GM21423 (cell line): ENCODE measurements around the gene KCNN4.

Experiments used
- ATAC-seq: cut with Tn5 transposase; IDR thresholded peaks from one replicate; pipeline ENCODE4 v1.9.1; 2021; ENCODE audit warnings: mild to moderate bottlenecking, moderate library complexity; ENCODE audit not compliant: unreplicated experiment

Gene KCNN4

DNA sequence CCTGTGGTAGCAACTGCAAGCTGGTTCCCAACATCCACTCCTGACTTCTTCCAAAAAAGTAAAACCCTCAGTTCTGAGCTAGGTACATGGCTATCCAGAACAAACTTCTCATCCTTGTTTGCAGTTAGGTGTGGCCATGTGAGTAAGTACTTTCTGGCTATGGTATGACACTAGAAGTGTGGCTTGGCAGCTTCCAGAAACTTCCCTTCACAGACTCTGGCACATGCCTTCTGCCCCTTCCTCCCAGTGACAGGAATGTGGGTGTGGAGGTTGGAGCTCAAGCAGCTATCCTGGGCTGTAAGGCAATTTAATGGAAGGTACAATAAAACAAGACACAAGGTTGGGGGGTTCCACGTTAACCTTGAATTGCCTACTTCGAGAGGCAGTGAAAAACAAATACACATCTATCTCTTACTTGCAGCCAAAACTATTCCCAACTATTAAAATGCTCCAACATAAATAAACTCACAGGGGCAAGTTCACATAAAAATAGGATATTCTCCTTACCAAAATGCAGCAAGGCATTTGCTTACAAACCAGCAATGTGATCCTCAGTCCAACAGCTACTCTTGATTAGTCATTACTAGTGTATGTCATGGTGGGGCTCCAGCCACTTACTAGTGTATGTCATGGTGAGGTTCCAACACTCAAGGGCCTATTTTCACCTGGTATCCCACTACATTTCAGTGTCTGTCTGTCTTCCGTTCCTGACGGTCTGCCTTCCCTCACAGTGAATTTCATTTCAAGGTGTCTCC, 29.1 kb downstream of the KCNN4 start:
- no peak for ATAC-seq

DNA sequence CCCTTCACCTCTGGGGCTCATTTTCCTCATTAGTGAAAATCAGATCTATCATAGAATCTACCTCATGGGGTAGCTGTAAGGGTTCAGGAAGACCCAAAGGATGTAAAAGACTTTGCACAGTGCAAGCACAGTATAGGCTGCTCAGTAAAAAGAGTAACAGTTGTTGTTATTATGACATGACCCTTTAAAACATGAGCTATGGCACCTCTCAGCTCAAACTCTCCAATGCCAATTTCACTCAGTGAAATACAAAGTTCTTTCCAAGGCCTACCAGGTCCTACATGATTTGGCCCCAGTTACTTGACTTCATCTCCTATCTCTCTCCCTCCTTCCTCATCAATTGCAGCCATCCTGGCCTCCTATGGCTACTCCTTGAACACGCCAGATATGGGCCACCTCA, 30.9 kb downstream of the KCNN4 start:
- no peak for ATAC-seq

DNA sequence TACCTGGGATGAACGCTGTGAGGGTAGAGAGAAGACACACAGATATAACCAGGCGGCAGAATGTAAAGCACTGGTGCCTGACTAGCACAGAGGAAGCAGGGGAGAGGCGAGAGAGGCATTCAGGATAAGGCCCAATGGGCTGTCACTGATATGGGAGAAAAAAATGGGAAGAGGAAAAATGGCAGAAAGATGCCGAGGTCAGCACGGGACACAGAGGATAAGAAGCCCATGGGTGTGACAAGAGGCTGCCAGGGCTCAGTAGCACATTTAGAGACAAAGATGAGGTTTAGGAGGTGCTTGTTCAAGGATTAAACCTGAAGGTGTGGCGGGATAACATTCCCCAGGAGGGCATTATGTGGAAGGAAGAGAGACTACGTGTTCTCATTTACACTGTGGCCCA, 31.6 kb downstream of the KCNN4 start:
- ATAC-seq: no peak

DNA sequence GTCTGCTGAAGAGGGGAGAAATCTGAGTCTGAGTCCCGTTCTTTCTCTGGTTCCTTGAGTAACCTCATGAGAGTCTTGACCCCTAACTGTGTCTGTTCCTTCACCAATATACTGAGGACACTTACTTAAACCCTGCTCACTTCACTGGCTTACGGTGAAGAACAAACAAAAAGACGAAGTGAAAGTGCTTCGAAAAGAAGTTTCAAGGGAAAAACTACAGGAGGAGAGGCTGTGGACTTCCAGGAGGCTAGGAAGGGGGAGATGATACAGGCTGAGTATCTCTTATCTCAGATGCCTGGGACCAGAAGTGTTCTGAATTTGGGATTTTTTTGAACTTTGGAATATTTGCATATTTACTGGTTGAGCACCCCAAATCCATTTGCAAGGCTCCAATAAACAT, 32.1 kb downstream of the KCNN4 start:
- ATAC-seq: no peak

DNA sequence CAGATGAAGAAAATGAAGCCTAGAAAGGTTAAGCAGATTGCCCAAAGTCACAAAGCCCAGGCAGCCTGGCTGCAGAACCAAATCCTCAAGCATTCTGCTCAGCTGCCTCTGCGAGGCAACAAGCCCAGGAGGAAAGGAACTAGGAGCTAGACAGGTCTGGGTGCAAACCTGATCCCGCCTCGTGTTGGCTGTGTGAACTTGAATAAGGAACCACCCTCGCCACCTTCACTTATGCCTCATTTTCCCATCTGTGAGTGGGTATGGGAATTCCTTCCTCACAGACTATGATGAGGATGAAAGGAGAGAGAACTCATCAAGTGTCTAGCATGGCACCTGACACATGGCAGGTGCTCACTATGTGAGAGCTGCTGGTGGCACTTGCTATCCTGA, 32.6 kb downstream of the KCNN4 start:
- no peak for ATAC-seq

DNA sequence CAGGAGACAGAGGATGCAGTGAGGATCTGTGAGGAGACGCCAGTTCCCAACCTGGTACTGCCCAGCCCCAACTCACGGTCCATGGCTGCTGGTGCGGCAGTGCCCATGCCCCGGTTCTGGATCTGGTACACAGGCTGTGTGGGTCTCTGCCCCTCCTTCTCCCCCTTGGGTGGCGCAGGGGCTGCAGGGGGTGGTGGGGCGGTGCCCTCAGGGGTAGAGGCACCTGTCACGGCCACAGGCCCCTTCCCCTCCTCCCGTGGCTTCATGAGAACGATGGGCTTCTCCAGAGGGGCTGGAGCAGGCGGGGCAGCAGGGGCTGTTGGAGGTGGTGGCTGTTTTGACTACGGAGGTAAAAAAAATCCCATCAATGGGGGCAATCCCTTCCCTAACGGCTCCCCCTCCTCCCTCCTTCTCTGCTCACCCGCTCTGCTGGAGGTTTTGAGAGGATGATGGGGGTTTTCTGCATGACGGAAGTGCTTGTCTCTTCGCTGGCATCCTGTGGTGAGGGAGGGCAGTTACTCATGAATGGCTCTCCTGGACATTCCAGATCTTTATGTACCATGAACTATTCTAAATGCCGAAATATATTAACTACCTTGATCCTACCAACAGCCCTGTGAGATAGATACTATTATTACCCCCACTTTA, 33.1 kb downstream of the KCNN4 start:
- no peak for ATAC-seq

DNA sequence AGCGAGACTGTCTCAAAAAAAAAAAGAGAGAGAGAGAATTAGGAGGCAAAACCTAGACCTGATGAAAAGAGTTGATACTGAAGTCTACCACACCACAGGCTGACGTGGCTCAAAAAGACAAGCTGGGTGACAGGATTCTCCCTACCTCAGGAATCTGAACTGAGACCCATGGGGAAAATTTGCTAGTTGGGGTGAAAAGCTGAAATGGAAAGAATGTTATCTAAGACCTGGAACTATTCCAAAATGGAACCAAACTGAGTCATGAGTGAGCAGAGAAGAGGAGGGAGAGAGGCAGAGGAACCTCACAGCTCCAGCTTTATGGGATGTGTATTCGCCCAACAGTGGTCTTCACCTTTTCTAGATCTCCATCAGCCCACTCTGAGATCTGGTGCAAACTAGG, 37.7 kb downstream of the KCNN4 start:
- no peak for ATAC-seq

DNA sequence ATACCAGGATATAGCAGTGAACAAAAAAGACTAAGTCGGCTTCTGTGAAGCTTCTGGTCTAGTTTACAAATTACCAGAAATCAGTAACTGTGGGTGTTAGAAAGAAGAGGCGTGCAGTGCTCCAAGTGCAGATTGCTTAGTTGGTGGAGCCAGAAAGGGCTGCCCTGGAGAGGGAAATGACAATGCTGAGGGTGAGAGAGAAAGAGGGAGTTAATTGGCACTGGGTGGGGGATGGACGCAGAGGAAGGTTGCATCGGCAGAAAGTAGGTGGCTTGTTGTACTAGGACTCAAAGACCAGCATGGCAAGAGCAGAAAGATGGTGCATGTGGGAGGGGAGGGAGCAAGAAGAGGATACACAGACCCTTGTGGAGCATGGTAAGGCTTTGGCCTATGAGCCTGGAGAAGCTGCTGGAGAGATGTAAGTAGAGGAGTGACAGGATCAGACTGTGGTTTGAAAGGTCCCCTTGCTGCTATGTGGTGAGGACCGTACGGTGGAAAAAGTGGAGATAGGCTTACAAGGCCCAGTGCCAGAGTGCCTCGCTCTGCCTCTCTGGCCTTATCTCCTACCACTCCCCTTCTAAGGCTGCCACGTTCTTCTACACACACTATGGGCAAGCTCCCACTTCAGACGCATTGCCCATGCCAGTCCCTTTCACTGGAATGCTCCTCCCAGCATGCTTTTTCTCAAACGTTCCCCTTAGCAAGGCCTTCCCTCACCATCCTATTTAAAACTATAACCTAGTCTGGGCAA, 39.5 kb downstream of the KCNN4 start:
- no peak for ATAC-seq

DNA sequence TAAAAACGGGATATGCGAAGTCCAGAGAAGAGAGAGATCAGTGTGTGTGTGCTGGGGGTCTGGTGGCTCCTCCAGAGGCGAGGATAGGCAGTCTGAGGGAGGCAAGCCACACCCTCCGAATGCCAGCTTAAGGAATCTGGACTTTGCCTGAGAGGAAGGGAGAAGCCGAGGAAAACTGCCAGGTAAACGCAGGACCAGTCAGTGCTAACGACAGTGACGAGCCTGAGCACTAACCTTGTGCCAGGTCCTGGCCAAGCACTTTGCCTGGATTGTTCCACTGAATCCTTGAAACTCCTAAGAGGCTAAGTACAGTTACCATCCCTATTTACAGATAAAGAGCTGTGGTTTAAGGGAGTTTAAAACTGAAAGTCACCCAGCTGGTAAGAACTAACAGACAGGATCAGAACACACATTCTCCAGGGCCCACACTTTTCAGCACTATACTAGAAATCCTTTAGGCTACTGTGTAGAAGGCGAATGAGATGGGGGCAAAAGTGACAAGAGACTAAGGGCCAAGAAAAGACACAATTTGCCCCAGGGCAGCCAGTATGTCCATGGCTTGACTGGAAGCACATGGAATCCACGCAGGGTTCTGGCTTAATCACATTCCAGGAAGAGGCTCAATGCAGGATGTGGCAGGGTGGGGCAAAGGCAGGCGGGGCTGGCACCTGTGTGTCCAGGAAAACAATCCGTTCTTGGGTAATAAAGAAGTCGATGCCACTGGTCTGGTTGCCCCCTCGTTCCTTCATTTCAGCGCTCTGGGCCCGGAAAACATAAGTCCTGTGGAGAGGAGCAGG, 41.1 kb downstream of the KCNN4 start:
- no peak for ATAC-seq

DNA sequence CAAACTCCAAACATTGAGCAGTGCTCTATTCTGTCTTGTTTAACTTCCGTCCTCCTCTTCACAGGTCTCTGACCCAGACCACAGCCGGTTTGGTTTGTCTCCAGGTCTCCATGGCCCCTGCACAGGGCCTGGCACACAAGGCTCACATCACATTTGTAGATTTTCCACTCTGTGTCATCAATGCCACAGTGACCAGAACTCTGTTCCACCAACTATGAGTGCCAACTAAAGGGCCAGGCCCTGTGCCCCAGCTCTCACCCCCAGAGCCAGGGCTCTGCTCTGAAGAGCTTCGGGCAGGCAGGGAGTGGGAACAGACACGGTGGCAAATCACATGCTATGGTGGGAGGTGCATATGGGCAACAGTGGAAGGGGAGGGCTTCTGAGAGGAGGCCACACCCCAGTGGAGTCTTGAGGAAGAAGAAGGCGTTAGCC, 42.0 kb downstream of the KCNN4 start:
- ATAC-seq: no peak

DNA sequence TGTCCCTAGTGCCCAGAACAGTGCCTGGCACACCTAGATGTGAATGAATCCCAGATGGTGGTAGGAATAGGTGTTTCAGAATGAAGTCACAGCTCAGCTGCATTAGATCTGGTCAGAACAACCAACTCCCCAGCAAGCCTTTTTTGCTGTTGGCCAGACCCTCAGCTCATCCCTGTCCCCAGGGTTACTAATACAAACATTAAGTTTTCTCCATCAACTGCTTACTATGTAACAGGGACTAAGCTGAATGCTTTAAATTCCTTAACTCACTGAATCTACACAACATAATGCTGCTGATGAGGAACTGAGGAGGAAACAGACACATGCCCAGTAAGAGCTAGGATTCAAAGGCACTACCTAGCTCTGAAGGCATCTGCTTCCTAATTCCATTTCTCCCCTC, 44.8 kb downstream of the KCNN4 start:
- no peak for ATAC-seq

DNA sequence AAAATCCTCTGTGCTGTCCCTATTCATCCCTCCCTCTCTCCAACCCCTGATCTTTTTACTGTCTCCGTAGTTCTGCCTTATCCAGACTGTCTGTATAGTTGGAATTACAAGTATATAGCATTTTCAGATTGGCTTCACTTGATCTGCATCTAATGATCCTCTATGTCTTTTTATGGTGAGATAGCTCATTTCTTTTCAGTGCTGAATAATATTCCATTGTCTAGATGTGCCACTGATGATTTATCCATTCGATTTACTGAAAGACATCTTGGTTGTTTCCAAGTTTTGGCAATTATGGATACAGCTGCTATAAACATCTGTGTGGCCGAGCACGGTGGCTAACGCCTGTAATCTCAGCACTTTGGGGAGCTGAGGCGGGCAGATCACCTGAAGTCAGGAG, 45.8 kb downstream of the KCNN4 start:
- no peak for ATAC-seq

DNA sequence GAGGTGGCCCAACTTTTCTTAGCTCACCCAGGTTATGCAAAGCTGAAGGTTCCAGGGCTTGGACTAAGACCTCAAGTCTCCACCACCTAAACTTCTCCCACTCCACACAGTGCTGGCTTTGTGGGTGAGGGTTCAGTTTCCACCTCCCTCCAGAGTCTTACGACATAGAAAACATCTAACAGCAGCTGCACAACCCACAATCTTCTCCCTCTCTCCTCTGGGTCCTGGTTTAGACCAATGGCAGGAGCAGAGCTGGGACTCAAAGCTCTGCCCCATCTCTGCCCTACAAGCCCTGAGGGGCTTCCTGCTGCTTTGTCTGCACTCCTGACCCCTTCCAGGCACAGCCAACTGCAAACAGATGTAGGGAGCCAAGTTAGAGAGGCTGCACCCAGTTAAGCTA, 48.9 kb downstream of the KCNN4 start:
- ATAC-seq: no peak

DNA sequence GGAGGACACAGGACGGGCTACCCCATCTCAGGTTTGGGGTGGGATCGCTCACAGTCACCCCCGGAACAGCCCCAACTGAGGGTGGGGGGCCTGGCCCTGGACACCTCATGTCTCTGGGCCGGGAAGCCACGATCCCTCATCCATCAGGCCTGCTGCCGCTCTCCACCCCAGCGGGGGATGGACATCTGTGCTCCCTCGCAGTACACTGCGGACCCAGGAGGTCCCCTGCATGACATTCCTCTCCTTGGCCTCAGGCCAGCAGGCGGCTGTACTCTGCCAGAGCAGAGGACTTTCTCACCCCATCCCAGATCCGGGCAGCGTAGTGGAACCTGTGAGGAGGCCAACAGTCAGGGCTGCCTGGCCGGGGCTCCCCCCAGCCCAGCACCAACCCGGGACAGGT, 49.4 kb downstream of the KCNN4 start:
- no peak for ATAC-seq

DNA sequence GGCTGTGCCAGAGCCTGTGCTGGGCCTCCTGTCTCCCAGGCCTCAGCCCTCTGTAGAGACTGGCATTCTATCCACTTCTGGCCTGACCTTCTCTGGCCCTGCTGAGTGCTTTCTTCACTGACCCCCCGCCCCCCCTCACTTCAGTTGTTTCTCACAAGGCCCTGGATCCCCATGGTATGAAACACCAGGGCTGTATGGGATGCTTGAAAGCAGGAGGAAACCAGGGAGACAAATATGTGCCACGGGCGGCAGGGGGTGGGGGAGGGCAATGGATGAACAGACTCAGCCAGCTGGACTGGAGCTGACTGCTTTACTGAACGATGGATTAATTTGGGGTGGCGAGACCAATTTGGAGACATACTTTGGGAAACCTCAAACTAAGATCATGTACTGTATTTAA, 50.9 kb downstream of the KCNN4 start:
- no peak for ATAC-seq

DNA sequence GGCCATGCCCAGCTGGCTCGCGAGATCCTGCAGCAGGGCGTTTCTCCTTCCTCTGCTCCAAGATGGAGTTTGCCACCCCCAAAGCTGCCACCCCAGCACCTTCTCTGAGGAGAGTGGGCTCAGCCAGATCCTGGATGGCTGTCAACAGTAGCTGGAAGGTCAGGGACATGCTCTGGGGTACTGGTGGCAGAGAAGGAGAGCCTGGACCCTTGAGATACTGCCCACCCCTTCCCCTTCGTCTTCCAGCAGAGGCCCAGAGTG, 53.2 kb downstream of the KCNN4 start:
- no peak for ATAC-seq

DNA sequence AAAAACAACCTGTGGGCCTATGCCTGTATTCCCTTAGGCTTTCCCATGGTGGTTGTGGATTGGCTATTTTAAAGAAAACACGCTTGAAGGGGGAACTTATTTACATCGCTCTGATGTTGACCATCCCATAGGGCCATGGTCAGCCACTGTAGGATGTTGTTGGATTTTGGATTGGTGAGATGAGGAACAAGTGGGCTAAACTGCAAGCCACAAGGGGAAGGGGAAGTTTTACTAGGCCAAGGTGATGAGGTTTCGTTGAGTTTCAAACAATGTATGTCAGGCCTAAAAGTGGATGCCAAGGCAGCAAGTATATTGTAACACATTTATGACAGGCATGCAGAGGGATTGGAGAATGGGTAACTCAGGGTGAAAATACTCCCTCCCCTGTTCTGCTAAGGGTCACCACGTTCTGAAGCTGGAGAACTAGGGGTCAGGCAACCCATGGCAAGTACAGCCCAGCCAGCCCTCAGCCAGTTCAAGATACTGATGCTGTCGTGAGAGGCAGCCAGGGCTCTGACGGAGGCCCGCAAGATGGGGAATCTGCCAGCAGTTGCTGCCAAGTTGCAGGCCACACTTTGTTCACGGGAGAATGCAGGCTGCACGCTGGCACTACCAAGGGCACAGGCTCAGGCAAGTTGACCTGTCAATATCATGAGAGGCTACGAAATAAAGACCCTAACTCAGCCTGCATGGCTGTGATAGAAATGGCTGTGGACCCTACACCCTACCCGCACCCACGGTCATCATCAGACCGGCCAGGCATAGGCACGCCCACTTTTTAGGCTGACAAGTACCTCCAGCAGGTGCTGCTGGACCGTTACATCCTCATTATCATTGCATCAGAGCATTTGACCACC, 53.8 kb downstream of the KCNN4 start:
- ATAC-seq: no peak

DNA sequence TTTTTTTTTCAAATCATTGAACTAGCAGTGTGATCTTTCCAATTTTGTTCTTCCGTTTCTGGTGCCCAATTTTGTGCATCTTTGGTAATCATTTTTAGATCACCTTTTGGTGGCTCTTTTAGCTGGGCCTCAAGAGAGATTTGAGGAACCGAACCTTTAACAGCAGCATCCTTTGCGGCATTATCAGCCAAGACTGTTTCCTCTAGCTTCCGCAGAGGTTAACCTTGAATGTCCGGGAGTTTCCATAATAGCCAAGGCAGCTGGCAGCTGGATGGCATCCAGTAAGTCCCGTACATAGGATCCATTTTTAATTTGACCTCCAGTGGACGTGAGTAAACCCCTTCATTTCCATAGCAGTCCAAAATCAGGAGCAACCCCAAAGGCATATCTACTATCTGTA, 55.3 kb downstream of the KCNN4 start:
- ATAC-seq: no peak

DNA sequence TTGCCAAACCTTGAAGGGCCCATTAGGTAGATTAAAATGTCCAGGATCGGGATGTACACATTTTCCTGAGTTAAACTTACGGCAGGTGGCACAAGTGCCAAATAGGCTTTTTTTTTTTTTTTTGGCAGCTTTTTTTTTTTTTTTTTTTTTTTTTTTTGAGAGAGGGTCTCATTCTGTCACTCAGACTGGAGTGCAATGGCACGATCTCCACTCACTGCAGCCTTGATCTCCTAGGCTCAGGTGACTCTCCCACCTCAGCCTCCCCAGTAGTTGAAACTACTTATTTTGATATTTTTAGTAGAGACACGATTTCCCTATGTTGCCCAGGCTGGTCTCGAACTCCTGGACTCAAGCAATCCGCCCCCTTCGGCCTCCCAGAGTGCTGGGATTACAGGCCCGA, 55.9 kb downstream of the KCNN4 start:
- ATAC-seq: no peak

DNA sequence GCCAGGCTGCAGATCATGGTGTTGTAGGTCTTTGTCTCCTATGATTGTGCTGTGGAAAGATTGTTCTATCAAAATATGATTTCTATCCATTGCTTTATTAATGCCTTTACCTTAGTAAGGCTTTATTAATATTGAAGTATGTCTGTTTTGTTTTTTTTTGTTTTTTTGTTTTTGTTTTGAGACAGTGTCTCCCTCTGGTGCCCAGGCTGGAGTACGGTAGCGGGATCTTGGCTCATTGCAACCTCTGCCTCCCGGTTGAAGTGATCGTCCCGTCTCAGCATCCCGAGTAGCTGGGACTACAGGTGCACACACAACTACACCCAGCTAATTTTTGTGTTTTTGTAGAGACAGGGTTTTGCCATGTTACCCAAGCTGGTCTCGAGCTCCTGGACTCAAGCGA, 57.2 kb downstream of the KCNN4 start:
- ATAC-seq: no peak
